BE2C (cell line): ENCODE measurements around the gene STARD10.

Experiments used
- DNase-seq: peaks from one replicate; pipeline ENCODE4 v3.0.0-alpha.2; 2020
- H3K27me3 ChIP-seq: fragments of 250-450 bp; sonication (Bioruptor Pico); 2 replicates; pipeline ENCODE4 v1.5.1; 2020; ENCODE audit warnings: mild to moderate bottlenecking
- H3K36me3 ChIP-seq: fragments of 250-450 bp; sonication (Bioruptor Pico); 2 replicates; pipeline ENCODE4 v1.5.1; 2020; ENCODE audit warnings: mild to moderate bottlenecking
- H3K4me1 ChIP-seq: fragments of 250-450 bp; sonication (Bioruptor Pico); 2 replicates; pipeline ENCODE4 v1.5.1; 2020
- H3K4me3 ChIP-seq: 2 replicates; pipeline ENCODE4 v1.5.1; 2011; ENCODE audit warnings: low read depth, low read length
- H3K9me3 ChIP-seq: fragments of 250-450 bp; sonication (Bioruptor Pico); 2 replicates; pipeline ENCODE4 v1.5.1; 2020
- TF ChIP-seq, protein P1 (sequence below): IDR thresholded peaks from 2 replicates; pipeline ENCODE4 v1.5.1; 2012; ENCODE audit warnings: mild to moderate bottlenecking, low read depth, low read length

Gene STARD10

DNA sequence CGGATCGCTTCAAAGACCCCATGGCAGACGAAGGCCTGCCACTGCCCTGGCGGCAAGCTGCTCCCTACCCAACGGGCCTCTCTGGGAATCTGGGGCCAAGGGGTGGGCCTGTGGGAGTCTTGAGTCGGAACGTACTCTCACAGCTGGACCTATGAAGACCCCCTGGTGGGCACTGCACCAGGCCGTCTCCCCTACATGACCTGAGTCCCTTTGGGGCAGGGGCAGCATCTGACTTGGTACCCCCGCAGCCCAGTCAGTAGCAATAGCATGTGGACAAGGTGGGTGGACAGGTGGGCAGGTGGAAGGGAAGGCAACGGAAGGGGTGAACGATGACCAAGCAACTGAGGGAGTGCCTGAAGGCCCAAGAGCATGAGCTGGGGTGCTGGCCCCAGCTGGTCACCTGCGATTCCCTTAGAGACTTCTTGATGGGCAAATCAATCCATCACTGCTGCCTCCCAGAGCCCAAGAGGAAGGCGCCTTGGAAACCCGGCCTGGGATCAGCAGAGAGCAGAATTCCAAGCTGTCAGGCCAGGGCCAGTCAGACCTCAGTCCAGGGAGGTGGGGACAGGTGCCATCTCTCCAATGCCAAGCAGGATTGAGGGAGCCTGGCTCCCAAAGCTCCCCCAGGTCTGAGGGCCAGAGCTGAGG lies 76.9 kb downstream of the STARD10 start:
- Histone ChIP-seq H3K9me3 (no peaks in the 10 kb centered on the region), H3K36me3 (no peaks in the 10 kb centered on the region), H3K27me3 (no peaks in the 10 kb centered on the region), H3K4me3 (no peak overlapping the region), H3K4me1 (peaks cover 21% of the 10 kb centered on the region)
- TF ChIP-seq, protein P1, sequence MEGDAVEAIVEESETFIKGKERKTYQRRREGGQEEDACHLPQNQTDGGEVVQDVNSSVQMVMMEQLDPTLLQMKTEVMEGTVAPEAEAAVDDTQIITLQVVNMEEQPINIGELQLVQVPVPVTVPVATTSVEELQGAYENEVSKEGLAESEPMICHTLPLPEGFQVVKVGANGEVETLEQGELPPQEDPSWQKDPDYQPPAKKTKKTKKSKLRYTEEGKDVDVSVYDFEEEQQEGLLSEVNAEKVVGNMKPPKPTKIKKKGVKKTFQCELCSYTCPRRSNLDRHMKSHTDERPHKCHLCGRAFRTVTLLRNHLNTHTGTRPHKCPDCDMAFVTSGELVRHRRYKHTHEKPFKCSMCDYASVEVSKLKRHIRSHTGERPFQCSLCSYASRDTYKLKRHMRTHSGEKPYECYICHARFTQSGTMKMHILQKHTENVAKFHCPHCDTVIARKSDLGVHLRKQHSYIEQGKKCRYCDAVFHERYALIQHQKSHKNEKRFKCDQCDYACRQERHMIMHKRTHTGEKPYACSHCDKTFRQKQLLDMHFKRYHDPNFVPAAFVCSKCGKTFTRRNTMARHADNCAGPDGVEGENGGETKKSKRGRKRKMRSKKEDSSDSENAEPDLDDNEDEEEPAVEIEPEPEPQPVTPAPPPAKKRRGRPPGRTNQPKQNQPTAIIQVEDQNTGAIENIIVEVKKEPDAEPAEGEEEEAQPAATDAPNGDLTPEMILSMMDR, result no peak
- DNase-seq, result no peak

DNA sequence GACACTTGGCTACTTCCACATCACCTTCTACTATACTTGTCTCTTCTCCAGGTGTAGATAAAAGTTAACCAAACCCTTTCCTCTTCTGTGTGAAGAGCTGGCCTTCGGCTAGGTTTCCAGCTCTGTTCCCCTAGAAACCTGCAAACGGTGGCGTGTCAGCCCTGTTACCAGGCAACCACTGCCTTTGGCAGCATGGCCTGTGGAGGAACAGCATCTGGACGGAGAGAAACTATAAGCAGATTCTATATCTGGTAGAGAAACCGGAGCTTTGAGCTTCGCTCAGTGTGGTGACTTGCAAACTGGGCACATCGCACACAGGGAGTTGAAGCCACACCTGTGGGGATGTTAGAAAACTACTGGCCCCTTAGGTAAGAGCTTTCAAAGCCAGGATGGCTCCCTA lies 77.6 kb downstream of the STARD10 start:
- no peaks in the 10 kb centered on the region for H3K27me3 ChIP-seq
- peak; percentile 81 for DNase-seq
- H3K36me3 ChIP-seq, result no peaks in the 10 kb centered on the region
- TF ChIP-seq, protein P1, result no peak
- H3K4me3 ChIP-seq, result no peak overlapping the region
- no peaks in the 10 kb centered on the region for H3K9me3 ChIP-seq
- H3K4me1 ChIP-seq, result peaks cover 21% of the 10 kb centered on the region

DNA sequence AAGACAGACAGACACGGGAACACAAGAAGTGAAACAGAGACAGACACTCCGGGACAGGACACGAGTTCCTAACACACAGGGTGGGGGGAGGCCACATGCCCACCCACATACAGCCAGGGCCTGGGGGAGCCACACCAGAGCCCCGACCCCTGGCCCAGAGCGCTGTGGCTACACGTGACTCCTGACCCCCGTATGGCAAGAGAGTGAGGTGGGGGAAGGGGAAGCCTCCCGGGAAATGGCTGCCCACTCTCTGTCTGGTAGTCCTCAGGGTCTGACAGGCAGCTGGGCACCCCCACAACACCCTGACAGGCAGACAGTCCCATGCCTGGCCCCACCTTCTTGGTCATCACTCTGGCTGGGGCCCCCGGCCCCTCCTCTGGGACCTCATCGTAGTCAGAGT lies 81.0 kb downstream of the STARD10 start:
- Histone ChIP-seq H3K9me3 (no peaks in the 10 kb centered on the region), H3K4me1 (peaks cover 14% of the 10 kb centered on the region), H3K4me3 (no peak overlapping the region), H3K27me3 (no peaks in the 10 kb centered on the region), H3K36me3 (no peaks in the 10 kb centered on the region)
- no peak for DNase-seq
- TF ChIP-seq, protein P1, result no peak

DNA sequence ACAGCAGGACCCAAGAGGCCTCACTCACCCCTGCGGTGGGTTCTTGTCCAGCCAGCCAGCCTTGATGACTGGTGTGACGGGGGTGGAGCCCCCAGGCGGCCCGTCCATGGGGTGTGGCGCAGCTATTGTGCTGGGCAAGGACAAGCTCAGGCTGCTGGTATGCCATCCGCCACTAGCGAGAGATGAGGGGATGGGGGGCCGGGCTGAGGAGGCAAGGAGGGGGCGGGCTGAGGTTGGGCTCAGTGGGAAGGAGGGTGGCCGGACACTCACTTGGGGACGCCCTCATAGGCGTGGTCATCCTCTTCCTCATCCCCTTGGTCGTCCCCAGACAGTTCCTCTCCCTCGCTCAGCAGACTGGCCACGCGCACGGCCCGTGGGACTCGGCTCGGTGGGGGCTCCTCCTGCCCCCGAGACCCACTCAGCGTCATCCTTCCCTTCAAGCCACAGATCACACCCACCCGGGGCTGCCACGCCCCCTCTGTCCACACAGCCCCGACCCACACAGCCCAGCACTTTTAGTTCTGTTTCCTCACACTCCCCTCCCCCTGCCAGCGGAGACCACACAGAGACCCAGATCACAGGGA lies 81.6 kb downstream of the STARD10 start:
- TF ChIP-seq, protein P1, result no peak
- no peaks in the 10 kb centered on the region for H3K9me3 ChIP-seq
- H3K36me3 ChIP-seq, result no peaks in the 10 kb centered on the region
- DNase-seq, result no peak
- no peak overlapping the region for H3K4me3 ChIP-seq
- H3K4me1 ChIP-seq, result peaks cover 14% of the 10 kb centered on the region
- H3K27me3 ChIP-seq, result no peaks in the 10 kb centered on the region

DNA sequence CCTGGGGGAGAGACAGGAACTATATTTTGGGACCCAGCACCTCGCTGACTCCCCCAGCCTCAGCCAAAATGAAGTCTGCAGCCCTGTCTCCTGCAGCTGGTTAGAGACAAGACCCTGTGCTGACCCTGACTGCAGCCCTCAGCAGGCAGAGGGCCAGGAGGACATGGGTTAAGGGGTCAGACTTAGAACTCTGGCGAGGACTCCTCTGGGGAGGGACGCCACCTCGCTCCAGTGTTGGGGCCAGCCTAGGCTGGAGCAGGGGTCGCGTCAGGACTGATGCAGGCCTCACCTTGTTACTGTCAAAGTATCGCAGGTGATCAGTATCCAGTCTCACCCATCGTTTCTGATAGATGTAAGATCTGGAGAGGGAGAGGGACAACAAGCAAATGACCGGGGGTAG lies 82.7 kb downstream of the STARD10 start:
- Histone ChIP-seq H3K36me3 (no peaks in the 10 kb centered on the region), H3K4me1 (peaks cover 8% of the 10 kb centered on the region; the same call in 1 of the 2 replicates)

DNA sequence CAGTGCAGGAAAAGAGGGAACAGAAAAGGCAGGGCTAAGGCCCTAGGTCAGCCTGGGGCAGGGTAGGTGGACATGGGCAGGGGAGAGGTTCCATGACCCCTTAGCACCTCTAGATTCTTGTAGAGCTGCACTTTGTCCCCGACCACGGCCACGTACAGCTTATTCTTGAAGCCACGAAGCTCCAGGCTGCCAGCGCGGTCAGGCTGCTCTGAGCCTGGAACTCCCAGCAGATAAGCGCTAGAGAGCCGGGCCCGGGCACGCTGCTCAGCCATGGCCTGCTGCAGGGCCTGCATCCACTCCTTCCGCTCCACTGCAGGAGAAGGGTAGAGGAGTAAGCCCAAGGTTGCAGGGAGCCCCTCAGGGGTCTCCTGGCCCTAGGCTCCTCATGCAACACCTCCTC lies 83.6 kb downstream of the STARD10 start:
- Histone ChIP-seq H3K36me3 (no peaks in the 10 kb centered on the region), H3K4me3 (no peak overlapping the region), H3K9me3 (no peaks in the 10 kb centered on the region), H3K4me1 (peaks cover 8% of the 10 kb centered on the region; the same call in 1 of the 2 replicates), H3K27me3 (no peaks in the 10 kb centered on the region)
- TF ChIP-seq, protein P1, result no peak
- DNase-seq, result no peak

More for the DNA sequence above, 82.7 kb downstream of the STARD10 start:
- Histone ChIP-seq H3K9me3 (no peaks in the 10 kb centered on the region), H3K27me3 (no peaks in the 10 kb centered on the region), H3K4me3 (no peak overlapping the region)
- TF ChIP-seq, protein P1, result no peak
- no peak for DNase-seq
